Measurements from ENCODE around the gene PXMP4.
A peak's percentile ranks its signal among the peaks of the same experiment; 100 is the strongest.

PXMP4 gene

DNA sequence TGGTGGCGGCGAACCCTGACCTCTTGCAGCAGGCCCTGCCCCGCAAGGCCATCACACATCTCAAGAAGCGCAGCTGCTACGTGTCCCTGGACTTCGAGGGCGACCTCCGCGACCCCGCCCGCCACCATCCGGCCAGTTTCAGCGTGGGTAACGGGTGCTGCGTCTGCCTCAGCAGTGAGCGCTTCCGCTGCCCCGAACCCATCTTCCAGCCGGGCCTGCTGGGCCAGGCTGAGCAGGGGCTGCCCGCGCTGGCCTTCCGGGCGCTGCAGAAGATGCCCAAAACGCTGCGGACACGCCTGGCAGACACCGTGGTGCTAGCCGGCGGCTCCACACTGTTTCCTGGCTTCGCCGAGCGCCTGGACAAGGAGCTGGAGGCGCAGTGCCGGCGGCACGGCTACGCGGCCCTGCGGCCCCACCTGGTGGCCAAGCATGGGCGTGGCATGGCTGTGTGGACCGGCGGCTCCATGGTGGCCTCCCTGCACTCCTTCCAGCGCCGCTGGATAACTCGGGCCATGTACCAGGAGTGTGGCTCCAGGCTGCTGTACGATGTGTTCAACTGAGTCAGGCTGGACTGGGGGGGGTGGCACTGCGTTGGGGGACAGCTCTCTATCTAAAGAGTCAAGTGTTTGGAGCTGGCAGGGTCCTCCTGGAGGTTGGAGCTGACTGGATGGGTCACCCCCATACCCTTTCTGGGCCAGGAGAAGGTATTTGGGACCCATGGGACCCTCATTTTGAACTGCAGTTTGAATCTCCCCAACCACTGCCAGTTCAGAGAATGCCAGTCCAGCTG lies 52.2 kb downstream of the PXMP4 start:
- peak; percentile 86 for DNase-seq

DNA sequence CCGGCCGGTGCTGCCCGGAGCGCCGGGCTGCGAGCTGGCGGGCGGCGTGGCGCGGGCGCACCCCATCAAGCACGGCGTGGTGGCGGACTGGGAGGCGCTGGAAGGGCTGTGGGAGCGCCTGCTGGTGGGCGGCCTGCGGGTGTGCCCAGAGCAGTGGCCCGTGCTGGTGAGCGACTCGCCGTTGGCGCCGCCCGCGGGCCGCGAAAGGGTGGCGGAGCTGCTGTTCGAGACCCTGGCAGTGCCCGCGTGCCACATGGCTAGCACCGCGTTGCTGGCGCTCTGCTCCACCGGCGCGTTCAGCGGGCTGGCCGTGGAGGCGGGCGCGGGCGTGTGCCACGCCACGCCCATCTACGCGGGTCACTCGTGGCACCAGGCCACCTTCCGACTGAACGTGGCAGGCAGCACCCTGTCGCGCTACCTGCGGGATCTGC lies 52.9 kb downstream of the PXMP4 start:
- DNase-seq, result peak; percentile 65

- peak; percentile 82 for DNase-seq
Observed at GRCh38 chr20:33666293-33667244, 53.5 kb downstream of the PXMP4 start, which contains the start of gene ACTL10. TSS of gene ACTL10 (plus strand) at chr20:33666943. CDS start at chr20:33667498, 555 bp downstream.

- no peak for DNase-seq
Observed at GRCh38 chr20:33664762-33665144, 55.4 kb downstream of the PXMP4 start.

DNA sequence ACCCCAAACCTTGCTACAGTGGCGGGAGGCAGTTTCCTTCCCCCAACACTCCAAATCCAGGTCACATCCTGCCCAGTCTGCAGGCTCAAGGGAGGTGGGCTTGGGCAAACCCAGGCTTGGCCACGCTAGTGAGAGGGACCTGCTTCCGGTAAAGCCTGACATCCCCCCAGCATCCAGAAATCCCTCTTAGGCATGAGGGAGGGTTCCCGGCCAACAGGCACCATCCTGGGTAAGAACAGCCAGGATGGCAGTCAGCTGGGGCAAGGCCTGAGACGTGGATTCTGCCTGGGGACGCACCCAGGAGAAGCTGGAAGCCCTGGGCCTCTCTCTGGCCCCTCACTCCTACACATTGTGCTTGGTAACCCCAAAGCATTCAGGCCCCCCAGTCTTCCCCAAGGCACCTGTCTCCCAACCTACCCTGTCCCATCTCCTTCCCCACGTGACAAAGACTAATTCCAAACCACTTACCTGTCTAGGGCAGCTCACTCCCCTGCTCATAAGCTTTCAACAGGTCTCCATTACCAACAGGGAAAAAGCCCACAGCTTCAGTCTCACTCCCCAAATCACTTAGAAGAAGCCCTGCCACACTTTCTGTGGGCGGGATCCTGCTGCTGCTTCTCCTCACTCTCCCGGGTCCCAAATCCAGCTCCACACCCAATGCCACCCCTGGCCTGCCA lies 55.9 kb downstream of the PXMP4 start:
- peak; percentile 36 for DNase-seq

- peak; percentile 82 for DNase-seq
Observed at GRCh38 chr20:33663161-33664084, 56.7 kb downstream of the PXMP4 start.

- no peak for DNase-seq
Observed at GRCh38 chr20:33662172-33662571, 57.9 kb downstream of the PXMP4 start, which contains the start of gene C20orf144. TSS of gene C20orf144 (plus strand) at chr20:33662327. CDS start at chr20:33662346, 19 bp downstream.

DNA sequence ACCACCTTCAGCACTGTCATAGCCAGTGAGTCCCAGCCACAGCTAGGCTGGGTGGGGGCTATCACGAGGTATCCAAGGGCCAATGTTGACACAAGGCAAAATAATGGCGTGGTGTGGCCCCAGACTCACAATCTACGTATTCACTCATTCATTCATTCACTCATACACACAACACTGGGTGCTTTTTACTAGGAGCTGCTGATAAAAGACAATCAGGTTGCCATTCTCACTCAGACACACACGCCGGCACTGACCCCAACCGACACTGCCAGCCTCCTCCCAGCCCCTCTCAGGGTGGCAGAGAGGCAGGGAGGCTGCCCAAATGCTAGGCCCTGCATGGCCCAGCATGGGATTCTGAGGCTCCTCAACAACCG lies 59.4 kb downstream of the PXMP4 start:
- DNase-seq, result no peak

DNA sequence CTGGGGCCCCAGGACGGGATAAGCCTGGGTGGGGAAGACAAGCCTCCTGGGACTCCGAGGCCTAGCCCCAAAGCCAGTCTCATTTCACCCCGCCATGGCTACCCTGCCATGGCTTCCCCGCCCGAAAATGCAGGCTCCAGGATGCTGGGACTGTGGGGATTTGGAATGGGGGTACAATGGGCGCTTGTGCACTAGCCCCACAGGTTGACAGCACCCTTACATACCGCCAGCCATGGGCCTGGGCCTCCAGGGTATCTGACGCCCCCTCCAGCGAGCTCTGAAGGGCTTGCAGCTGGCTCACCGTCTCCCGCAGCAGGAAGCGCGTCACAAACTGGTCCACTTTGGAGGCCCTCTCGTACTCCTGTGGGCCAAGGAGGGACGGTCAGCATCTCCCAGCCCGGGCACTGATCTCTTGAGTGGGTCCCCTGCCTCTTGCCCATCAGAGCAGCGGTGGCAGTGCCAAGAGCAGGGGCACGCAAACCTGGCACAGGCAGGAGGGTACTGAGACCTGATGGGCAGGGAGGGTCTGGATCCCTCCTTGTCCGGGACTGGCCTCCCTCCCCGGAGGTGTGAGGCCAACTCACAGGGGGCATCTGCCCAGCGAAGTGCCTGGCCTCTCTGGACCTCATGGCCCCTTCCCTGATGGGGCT lies 60.0 kb downstream of the PXMP4 start:
- DNase-seq, result no peak

DNA sequence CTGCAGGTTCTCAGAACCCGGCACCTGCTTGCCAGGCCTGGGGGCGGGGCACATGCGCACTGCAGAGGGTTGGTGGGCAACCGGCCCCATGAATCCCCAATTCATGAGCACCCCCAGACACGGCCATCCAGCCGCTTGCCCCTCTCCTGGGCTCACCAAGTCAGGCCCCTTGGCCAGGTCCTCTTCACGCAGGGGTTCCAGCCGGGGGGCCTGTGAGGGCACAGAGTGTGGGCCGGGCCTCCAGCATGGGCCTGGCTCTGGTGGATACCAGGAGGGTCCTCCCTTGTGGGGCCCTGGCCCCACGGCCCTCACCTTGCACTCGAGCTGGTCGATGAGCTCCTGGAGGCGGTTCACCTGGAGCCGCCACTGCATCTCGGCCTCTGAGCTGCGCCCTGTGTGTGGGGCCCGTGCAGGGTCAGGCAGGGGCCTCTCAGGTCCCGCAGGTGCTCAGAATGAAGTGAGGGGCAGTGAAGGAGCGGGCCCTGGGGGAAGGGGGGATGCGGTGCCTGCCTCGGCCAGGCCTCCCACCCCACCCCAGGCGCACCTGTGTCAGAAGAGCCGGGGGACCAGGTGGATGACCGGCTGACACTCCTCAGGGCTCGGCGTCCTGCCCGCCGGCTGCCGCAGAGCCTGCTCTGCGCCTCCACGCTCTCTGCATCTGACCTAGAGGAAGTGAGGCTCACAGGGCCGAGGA lies 60.6 kb downstream of the PXMP4 start:
- DNase-seq, result no peak

DNA sequence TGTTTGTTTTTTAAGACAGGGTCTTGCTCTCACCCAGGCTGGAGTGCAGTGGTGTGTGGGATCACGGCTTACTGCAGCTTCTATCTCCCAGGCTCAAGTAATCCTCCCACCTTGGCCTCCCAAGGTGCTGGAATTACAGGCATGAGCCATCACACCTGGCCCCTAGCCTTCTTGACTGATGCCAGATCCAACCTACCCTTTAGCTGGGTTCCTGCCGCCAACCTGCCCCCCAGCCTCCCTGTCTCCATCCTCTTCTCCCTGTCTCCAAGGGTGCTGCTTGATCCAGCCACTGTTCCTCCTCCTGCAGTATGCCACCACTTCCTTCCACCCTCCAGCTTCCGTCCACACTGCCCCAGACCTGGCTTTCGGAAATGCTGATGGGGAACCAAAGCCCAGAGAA lies 61.2 kb downstream of the PXMP4 start:
- DNase-seq, result no peak

DNA sequence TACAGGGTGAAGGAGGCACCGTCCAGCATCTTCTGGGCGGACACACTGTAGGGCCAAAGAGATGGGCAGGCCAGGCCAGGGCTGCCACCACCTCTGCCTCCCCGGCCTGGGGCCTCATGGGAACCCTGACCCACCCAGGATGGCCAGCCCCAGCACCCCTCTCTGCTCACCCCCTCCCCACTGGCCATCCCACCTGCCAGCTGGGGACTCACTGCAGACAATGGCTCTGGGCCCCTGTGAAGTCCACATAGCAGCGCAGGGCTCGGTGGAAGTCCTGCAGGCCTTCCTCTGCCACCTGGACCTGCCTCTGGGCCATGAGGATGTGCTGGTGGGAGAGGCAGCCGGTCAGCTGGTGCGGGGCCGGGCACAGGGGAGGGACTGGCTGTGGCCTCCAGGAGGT lies 61.6 kb downstream of the PXMP4 start:
- no peak for DNase-seq

DNA sequence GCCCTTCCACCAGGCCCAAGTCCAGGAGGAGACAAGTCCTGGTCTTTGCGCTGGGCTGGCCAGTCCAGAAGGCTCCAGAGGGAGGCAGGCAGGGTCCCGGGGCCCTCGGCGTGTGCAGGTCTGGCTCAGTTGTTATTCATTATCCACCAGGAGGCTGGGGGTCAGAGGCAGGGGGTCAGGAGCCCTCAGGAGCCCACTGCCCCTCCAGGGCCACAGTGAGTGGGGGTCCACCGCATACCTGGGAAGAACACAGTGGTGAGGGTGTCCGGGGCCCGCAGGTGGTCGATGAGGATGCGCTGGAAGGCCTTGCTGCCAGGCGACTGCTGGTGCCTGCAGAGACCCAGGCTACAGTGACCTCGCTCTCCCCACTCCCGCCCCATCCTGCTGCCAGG lies 62.4 kb downstream of the PXMP4 start:
- no peak for DNase-seq

GRCh38 chr20:33656783-33657703 lies 63.1 kb downstream of the PXMP4 start:
- peak; percentile 11 for DNase-seq

DNA sequence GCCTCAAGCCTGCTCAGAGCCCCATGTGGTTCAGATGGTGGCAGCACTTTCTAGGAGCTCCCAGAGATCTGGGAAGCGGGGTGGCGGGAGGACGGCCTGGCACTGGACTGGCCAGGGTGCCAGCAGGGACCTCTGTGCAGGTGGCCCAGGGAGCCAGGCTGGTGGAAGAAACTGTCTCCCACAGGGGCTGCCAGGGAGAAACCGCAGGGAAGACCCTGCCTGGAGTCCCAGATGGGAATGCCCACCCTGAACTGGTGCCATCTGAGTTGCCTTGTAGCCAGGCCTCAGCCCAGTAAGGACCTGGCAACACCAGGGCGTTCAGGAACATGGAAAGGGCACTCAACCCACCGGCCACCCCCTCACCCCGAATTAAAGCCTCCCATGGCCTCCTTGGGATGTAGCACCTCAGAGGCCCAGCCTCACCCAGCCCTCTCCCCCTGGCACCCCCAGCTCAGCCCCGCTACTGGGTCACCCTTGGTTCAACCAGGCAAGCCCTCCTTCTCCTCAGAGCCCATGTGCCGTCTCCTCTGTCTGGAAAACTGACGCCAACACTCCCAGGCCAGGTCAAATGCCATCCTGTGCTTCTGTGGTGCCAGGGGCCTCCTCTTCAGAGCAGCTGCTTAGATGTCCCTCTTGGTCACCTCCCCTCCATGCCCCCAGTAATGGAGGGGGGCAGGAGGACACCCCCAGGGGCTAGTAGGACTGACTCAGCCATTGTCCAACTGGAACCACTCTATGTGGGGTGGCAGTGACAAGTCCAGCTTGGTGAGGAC lies 63.9 kb downstream of the PXMP4 start:
- peak; percentile 8 for DNase-seq

DNA sequence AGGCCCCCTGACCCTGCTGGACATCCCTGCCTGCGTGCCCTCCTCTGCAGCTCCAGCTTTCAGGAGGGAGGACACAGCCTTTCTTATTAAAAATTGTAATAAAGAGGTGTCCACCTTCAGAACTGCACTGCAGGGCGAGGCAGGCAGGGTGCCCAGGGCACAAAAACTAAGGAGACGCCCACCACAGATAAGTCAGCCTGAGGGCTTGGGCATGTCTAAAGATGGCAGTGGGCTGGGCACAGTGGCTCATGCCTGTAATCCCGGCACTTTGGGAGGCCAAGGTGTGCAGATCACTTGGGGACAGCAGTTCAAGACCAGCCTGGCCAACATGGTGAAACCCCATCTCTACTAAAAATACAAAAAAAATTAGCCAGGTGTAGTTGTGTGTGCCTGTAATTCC lies 64.9 kb downstream of the PXMP4 start:
- DNase-seq, result no peak

DNA sequence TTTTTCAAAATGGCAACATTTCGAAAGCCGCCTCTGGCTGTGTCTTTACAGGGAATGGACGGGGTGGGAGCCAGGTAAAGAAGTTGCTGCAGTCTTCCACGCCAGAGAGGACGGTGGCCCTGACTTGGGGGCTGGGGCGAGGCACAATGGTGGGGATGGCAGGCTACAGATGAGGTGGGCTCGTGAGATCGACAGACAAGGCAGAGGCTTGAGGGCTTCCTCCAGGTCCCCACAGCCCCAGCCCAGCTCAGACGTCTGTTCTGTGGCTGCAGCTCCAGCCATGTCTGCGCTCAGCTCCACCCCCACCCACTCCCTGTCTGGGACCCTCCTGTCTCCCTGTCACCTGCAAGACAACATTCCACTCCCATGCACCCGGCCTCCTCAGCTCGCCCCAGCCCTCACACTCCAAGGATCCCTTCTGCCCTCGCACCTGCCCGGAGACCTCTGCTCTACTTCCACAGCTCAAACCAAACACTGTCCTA lies 65.4 kb downstream of the PXMP4 start:
- DNase-seq, result no peak

DNA sequence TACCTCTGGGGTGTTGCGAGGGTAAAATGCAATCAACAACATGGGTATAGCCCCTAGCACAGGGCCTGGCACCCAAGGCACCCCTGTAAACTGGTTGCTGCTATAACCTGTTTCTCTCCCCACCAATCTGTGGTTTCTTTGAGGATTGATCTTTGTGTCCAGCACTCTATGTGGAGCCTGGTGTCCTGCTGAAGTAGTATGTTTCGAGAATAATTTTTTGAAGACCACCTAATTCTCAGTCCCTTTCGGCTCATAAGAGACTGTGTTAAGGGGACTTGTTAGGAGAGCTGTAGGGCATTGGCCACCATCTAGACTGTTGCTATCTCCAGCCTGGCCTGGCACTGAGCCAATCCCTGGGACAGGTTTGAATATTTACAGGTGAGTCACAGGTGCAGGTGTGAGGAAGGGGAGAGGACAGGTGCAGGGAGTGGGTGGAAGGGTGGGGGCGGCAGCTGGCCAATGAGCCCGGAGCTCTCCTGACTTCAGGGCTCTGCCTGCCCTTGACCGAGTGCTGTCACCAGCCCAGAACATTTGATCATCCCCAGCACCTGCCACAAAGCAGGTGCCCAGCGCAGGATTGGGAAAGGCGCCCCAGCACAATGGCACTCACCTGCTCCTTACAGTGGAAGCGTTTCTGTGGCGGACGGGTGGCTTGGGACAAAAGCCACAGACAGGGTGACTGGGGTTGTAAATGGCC lies 66.1 kb downstream of the PXMP4 start:
- no peak for DNase-seq
